ENCODE results near the gene ASTN2.

DNA sequence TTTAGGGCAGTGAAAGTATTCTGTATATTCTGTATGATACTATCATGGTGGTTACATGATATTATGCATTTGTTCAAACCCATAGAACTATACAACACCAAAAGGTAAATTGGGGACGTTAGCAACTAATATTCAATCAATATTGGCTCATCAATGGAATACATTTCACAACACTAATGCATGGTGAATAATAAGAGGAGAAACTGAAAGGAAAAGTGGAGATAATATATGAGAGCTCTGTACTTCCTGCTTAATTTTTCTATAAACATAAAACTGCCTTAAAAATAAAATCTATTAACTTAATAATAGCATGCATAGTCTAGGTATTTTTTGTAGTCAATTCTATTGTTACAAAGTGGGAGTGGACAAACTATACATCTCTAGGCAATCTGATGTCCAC, 661.5 kb downstream of the ASTN2 start:
- TF ChIP-seq, protein P1, sequence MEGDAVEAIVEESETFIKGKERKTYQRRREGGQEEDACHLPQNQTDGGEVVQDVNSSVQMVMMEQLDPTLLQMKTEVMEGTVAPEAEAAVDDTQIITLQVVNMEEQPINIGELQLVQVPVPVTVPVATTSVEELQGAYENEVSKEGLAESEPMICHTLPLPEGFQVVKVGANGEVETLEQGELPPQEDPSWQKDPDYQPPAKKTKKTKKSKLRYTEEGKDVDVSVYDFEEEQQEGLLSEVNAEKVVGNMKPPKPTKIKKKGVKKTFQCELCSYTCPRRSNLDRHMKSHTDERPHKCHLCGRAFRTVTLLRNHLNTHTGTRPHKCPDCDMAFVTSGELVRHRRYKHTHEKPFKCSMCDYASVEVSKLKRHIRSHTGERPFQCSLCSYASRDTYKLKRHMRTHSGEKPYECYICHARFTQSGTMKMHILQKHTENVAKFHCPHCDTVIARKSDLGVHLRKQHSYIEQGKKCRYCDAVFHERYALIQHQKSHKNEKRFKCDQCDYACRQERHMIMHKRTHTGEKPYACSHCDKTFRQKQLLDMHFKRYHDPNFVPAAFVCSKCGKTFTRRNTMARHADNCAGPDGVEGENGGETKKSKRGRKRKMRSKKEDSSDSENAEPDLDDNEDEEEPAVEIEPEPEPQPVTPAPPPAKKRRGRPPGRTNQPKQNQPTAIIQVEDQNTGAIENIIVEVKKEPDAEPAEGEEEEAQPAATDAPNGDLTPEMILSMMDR (IDR thresholded peaks at IDR 0.05; ENCODE audit: low read length) = no peak
- no peak for TF ChIP-seq EZH2phosphoT487 (IDR thresholded peaks at IDR 0.05; ENCODE audit: low read length)

Measured in MM.1S (cell line).